GM18526 (cell line): ENCODE results near the gene ARRDC3.

Experiments used
- POLR2A ChIP-seq: IDR thresholded peaks from 3 replicates; pipeline ENCODE4 v1.6.1; 2011; ENCODE audit not compliant: insufficient read length; ENCODE audit errors: extremely low read depth

The ARRDC3 gene

DNA sequence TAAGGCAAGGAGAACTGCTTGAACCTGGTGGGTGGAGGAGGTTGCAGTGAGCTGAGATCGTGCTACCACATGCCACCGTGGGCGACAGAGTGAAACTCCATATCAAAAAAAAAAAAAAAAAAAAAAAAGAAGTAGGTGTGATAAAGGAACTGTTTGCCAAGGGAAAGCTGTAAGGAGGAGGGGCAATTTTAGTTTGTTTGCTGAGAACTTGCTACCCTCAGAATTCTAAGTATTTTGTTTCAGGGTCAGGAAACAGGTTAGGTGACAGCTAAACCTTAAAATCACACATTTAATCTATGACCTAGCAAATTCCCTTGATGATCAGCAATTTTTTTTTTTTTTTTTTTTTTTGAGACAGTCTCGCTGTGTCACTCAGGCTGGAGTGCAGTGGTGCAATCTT is 7.2 kb upstream of the ARRDC3 start:
- TF ChIP-seq POLR2A = no peak

GRCh38 chr5:91388362-91388761 is 5.2 kb upstream of the ARRDC3 start:
- TF ChIP-seq POLR2A = no peak

GRCh38 chr5:91386120-91386519 is 3.0 kb upstream of the ARRDC3 start:
- TF ChIP-seq POLR2A = no peak

DNA sequence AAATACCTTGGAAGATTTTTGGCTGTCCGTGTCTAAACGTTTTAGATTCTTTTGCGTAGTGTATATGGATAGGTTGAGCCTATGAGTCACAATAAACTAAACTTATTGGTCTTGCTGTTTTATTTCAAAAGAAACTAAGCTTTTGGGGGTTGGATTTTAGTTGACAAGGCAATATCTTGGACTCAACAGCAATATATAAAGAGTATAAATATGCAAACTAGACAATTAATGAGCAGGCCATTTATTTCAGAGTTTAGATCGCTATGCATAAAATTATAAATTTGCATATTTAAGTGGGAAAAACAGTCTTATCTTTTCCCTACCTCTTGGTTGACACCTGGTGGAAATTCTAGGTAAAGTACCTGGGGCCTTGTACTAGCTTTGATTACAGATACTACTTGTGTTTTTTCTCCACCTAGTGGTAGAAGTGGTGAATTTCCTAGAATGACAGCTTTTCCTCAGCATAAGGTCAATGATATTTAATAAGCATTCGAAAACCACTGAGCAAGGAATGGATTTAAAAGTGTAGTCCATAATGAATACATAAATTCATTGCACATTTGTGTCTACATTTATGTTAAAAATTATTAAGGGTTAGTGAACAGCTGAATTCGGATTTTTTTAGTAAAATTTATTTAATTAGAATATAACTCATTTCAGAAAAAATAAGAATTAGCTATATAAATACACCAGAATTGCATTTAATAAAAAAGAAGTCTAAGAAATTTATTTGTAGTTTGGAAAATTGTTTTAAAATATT is 1.7 kb upstream of the ARRDC3 start:
- no peak for TF ChIP-seq POLR2A

- TF ChIP-seq POLR2A = no peak
Observed at GRCh38 chr5:91383956-91384300, 811 bp upstream of the ARRDC3 start.

GRCh38 chr5:91382530-91383026 is 539 bp downstream of the ARRDC3 start:
- TF ChIP-seq POLR2A = no peak

DNA sequence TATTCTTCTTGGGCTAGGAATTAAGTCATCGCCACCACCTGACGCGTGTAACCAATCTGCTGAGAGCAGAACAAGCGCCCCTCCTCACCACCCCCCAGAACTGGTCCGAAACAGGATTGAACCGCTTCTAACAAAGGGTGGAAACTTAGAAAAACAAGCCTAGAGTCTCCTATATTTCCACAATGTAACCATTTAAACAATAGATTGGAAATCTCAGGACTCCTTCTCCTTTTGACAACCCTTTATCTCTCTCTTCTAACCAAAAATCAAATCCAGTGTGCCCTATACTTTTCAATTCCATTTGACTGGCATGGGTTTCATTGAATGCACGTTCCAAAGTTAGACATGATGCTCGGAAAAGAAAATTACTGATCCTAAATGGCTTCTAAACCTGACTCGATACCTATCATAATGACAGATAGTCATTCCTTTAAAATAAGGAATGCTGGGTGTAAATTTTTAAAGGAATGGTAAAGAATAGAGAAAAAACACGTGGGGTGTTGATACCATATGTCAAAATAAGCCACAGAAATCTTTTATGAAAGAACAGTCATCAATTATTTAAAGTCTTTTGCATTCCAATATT is 1.2 kb downstream of the ARRDC3 start:
- TF ChIP-seq POLR2A = no peak

- no peak for TF ChIP-seq POLR2A
Observed at GRCh38 chr5:91381239-91381773, 1.8 kb downstream of the ARRDC3 start.

DNA sequence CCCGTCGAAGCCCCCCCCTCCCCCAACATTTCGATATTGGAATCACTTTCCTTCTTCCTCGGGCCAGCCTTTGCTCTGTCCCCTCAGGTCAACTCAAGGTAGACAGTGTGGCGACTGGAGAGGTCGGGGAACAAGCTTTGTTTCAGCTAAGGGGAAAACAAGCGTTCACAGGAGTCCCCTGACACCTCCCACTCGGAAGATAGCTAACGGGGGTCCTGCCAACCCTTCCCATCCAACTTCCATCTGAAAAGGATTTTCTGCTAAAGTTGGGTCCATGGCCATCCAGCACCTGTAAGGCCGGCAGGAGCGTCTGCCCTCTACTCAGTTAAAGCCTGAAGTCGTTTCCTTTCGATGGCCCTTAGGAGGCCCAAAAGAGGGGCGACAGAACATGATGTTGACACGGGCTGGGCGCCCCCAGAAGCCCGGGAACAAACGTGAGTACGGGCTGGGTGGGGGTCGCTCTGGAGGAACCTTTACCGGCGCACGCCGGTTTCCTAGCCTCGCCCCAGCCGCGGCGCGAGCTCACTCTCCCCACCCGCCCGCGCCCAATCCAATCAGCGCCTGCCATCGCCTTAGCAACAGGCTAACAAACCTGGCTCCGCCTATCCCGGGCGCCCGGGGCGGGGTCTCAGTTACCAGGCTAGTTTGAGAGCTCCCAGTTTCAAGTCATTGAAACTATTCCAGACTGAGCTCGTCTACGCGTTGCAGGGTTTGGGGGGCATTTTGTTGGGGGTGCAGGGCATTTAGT is 2.5 kb downstream of the ARRDC3 start:
- TF ChIP-seq POLR2A = peak; percentile 77

GRCh38 chr5:91379914-91380490 is 3.1 kb downstream of the ARRDC3 start:
- TF ChIP-seq POLR2A = peak; percentile 50

- no peak for TF ChIP-seq POLR2A
Observed at GRCh38 chr5:91379246-91379913, 3.7 kb downstream of the ARRDC3 start.

DNA sequence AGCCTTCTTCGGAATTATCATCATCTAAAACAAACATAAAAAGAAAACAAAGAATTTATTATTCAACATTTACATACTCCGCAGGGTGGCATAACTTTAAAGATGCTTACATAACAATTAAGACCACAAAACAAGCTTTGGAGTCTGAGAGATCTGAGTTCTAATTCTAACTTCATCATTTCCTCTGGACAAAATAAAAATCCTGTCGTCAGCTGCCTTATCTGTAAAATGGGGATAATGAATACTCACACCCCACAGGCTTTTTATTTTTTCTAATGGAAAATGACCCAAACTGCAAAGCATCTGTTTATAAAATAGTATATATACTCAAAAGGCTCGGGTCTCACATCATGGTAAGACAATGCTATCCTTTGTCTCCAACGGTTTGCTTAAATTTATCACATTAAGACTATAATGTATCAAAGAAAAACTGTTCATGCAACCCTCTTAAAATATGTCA is 4.3 kb downstream of the ARRDC3 start:
- no peak for TF ChIP-seq POLR2A

DNA sequence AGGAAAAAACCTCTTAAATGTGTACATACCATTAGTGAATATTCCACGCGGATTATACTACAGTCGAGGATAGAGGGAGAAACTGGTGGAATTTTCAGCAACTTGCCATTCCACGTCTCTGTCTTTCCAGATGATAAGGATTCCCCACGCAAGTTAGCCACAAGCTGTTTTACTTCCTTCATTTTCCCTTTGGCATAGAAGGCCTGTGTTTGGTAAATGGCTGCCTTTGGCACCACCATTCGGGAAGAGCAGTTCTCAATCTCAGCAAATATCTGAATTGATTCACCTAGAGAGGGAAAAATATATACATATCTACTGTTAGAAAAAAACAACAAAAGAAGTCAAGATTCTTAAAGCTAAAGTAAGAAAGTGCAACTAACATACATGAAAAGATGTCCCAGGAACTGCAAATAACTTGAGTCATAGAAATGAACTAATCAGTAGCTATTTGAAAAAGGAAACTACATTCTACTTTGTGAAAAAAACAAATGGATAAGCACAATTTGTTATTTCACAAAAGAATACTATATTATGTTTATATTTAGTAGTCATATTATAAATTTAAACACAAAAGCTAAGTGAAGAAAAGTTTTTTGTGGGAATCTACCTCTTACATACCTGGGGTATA is 8.1 kb downstream of the ARRDC3 start:
- TF ChIP-seq POLR2A = no peak

DNA sequence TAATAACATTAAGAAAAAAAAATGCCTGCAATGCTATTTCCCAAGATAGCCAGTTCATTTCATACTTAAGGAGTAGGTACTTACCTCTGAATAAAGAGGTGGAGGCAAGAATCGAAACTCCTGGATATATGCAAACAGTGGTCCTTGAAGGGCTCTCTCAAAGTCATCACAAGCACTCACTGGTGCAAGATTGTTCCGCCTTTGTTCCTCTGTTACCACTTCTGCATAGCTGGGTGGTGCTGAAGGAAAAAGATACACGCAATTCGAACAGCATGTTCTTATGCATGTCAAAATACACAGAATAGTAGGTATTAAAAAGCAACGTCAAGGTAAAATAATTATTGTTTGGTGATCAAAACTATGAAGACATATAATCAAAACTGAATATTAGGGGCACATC is 9.5 kb downstream of the ARRDC3 start:
- TF ChIP-seq POLR2A = no peak
